NCI-H2029 (cell line): Measurements from ENCODE around the gene TRIM72.
"Not testable (repeated sequence)": the region's sequence is repeated elsewhere in the genome, so short reads cannot be mapped to it uniquely, and the experiment has no call there.

Experiments
- DNase-seq: peaks from one replicate; lab custom pipeline; 2025; lab: John Stamatoyannopoulos, UW

The TRIM72 gene

GRCh38 chr16:31215287-31216162 lies 1.6 kb downstream of the TRIM72 start:
- DNase-seq: no peak

GRCh38 chr16:31216422-31217135 lies 2.7 kb downstream of the TRIM72 start, which contains the start of gene PYDC1:
TSS of gene PYDC1 (minus strand) at chr16:31217135. CDS start at chr16:31217028, 107 bp downstream.
- DNase-seq: no peak

- no peak for DNase-seq
These were observed 3.2 kb downstream of the TRIM72 start for GRCh38 chr16:31217136-31217530.

GRCh38 chr16:31219154-31219741 lies 5.3 kb downstream of the TRIM72 start:
- no peak for DNase-seq

- DNase-seq: no peak
These were observed 7.6 kb downstream of the TRIM72 start for GRCh38 chr16:31221357-31222160.

GRCh38 chr16:31223044-31223443 lies 9.1 kb downstream of the TRIM72 start:
- DNase-seq: no peak

GRCh38 chr16:31224092-31224955 lies 10.4 kb downstream of the TRIM72 start:
- DNase-seq: no peak

- DNase-seq: no peak
These were observed 11.3 kb downstream of the TRIM72 start for GRCh38 chr16:31225193-31225592.

- no peak for DNase-seq
These were observed 14.3 kb downstream of the TRIM72 start for GRCh38 chr16:31228206-31228605.

GRCh38 chr16:31229501-31229900 lies 15.6 kb downstream of the TRIM72 start:
- DNase-seq: no peak

- DNase-seq: no peak
These were observed 24.1 kb downstream of the TRIM72 start for GRCh38 chr16:31238041-31238440.

GRCh38 chr16:31242206-31242605 lies 28.3 kb downstream of the TRIM72 start:
- DNase-seq: no peak

- no peak for DNase-seq
These were observed 30.1 kb downstream of the TRIM72 start for GRCh38 chr16:31243734-31244670.

GRCh38 chr16:31245598-31245997 lies 31.7 kb downstream of the TRIM72 start:
- not testable (repeated sequence) for DNase-seq

- no peak for DNase-seq
These were observed 32.4 kb downstream of the TRIM72 start for GRCh38 chr16:31246296-31246695.

- DNase-seq: no peak
These were observed 34.4 kb downstream of the TRIM72 start for GRCh38 chr16:31248344-31248743.

- no peak for DNase-seq
These were observed 37.0 kb downstream of the TRIM72 start for GRCh38 chr16:31250782-31251384.

- no peak for DNase-seq
These were observed 37.5 kb downstream of the TRIM72 start for GRCh38 chr16:31251435-31251834.

GRCh38 chr16:31253642-31254045 lies 39.7 kb downstream of the TRIM72 start:
- no peak for DNase-seq
